ENCODE data around the gene IL31RA. TPM values are rescaled to one million over a fixed set of nuclear protein-coding genes. Genes with fewer than 3 reads are reported as not detected.
"Not testable (repeated sequence)": the region's sequence is repeated elsewhere in the genome, so short reads cannot be mapped to it uniquely, and the experiment has no call there.

The IL31RA gene
- total RNA-seq, 1 donor = 0.43 TPM

DNA sequence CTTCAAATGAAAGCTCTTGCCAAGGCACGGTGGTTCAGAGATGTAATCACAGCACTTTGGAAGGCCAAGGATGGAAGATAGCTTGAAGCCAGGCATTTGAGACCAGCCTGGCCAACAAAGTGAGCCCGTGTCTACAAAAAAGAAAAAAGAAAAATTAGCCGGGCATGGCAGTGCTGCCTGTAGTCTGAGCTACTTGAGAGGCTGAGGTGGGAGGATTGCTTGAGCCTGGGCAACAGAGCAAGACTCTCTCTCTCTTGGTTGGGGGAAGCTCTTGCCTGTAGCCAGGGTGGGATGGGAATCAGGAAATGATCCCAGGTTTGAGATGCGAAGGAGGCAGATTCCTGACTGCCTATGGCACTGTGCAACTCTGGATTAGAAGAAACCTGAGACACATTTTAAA is 81.5 kb downstream of the IL31RA start:
- H3K4me3 ChIP-seq (ENCODE audit: low read depth, low read length) = no peak overlapping the region
- DNase-seq (ENCODE audit: low read depth) = no peak

DNA sequence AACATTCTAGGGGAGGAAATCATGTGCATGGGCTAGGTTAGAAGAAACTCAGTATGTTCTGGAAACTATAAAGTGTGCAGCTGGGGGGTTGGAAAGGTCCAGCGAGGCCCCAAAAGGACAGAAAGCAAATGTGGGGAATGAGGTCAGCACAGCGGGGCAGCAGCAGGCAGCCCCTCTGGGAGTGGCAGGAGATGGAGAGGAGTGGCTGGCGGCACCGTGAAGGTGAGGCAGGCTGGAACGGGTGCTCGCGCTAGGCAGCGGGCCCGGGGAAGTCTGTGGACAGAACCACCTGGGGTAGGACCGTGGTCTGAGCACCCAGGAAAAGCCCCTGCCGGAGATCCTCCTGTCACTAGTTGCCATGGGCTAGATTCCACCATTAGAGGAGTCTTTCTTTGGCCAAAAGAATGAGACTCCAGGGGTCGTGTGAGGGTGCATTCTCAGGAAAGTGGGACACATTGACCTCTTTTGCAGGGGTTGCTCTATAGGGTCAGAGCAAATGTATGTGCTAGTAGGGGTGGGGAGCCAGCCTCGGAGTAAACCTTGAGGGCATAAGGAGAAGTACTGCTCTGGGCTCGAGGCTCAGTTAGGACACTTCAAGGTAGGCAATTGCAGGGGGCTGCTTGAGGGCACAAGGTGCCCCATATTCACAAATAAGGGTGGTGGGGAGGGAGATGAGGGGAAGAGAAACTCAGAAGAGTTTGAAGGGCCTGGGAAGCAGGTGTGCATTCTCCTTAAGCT is 82.4 kb downstream of the IL31RA start:
- no peak overlapping the region for H3K4me3 ChIP-seq (ENCODE audit: low read depth, low read length)
- DNase-seq (ENCODE audit: low read depth) = peak; percentile 27
- TF ChIP-seq, protein P1, sequence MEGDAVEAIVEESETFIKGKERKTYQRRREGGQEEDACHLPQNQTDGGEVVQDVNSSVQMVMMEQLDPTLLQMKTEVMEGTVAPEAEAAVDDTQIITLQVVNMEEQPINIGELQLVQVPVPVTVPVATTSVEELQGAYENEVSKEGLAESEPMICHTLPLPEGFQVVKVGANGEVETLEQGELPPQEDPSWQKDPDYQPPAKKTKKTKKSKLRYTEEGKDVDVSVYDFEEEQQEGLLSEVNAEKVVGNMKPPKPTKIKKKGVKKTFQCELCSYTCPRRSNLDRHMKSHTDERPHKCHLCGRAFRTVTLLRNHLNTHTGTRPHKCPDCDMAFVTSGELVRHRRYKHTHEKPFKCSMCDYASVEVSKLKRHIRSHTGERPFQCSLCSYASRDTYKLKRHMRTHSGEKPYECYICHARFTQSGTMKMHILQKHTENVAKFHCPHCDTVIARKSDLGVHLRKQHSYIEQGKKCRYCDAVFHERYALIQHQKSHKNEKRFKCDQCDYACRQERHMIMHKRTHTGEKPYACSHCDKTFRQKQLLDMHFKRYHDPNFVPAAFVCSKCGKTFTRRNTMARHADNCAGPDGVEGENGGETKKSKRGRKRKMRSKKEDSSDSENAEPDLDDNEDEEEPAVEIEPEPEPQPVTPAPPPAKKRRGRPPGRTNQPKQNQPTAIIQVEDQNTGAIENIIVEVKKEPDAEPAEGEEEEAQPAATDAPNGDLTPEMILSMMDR (IDR thresholded peaks at IDR 0.05; ENCODE audit: insufficient read depth, low read depth, low read length) = no peak

More for the DNA sequence above, 81.5 kb downstream of the IL31RA start:
- TF ChIP-seq, protein P1 (IDR thresholded peaks at IDR 0.05; ENCODE audit: insufficient read depth, low read depth, low read length) = no peak

DNA sequence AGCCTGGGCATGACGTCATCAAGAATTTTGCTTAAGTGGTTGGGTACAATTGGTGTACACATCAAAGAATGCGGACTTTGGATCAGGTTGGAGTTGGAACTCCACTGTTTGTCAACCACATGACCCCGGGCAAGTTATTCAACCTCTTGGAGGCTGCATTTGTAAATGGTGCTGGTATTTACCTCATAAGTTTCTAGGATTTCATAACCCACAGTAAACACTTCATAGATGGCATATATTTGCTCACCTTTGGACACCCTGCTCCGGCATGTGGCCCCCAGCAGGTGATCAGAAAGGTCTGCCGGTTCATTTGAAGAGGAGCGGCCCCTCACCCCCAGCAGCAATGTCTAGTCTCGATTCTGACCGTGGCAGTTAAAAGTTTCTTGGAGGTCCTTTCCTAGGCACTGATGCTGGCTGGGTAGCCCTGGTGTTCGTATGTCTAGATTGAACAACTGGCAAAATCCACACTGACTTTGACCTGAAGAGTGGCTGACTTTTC is 83.0 kb downstream of the IL31RA start:
- DNase-seq (ENCODE audit: low read depth) = peak; percentile 41
- TF ChIP-seq, protein P1 (IDR thresholded peaks at IDR 0.05; ENCODE audit: insufficient read depth, low read depth, low read length) = no peak
- H3K4me3 ChIP-seq (ENCODE audit: low read depth, low read length) = no peak overlapping the region

DNA sequence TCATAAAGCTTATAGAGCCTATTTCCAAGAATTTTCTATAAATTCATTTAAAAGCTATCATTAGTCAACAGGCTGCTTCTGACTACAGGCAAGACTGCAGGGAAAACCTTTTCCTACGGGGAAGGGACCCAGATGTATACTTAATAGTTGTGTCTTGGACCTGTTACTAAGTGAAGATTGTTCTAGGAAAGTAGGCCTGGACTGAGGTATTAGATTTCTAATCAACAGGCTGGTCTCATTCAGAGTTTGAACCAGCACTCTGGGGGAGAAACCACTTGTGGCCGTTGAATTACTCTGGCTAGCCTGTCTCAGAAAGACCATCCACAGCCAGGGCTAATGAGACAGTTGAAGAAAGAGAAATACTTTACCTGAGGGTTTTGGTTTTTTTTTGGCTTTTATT is 83.6 kb downstream of the IL31RA start:
- TF ChIP-seq, protein P1 (IDR thresholded peaks at IDR 0.05; ENCODE audit: insufficient read depth, low read depth, low read length) = no peak
- no peak for DNase-seq (ENCODE audit: low read depth)
- no peak overlapping the region for H3K4me3 ChIP-seq (ENCODE audit: low read depth, low read length)

DNA sequence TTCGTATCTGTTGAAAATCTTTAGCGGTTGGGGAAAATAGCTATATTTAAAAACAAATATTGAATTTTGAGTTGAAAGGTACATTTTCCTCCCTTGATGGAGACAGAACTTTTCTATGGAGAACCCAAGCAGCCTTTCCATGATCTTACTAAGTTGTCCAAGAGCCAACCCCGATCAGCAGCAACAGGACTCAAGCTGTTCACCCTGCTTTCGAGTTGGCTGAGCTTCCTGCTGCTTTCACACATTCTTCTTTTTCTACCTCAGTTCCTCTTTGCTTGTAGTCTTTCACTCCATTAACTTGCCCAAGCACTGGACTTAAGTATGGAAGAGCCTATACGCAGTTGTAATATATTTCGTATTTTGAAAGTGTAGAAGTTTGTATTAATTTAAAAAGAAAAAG is 84.2 kb downstream of the IL31RA start:
- DNase-seq (ENCODE audit: low read depth) = no peak
- TF ChIP-seq, protein P1 (IDR thresholded peaks at IDR 0.05; ENCODE audit: insufficient read depth, low read depth, low read length) = no peak

DNA sequence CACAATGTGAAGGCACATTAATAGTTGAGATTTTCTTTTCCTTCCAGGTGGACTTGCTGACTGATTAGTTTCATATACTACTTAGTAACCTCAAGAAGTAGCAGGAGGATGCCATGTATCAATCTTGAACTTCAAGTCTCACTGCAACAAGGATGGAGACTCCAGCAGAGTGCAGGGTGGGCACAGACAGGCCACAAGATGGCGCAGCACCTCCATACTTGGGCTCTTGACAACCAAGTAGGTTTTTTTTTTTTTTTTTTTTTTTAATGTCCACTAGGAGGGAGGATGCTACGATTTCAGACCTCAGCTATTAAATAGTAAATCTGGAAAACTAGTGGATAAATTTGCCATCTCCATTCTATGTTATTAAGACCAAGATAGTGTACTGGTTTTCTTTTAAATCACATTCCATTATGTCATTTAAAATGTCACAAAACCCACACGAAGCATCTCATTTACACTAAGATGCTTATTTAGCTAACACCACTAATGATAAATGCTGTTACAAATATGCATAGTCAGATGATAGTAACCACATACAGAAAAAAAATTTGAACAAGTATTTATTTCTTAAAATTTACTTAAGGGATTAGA is 85.0 kb downstream of the IL31RA start:
- TF ChIP-seq, protein P1 (IDR thresholded peaks at IDR 0.05; ENCODE audit: insufficient read depth, low read depth, low read length) = peak; percentile 92
- H3K4me3 ChIP-seq (ENCODE audit: low read depth, low read length) = no peak overlapping the region
- peak; percentile 89 for DNase-seq (ENCODE audit: low read depth)

More for the DNA sequence above, 84.2 kb downstream of the IL31RA start:
- H3K4me3 ChIP-seq (ENCODE audit: low read depth, low read length) = no peak overlapping the region

DNA sequence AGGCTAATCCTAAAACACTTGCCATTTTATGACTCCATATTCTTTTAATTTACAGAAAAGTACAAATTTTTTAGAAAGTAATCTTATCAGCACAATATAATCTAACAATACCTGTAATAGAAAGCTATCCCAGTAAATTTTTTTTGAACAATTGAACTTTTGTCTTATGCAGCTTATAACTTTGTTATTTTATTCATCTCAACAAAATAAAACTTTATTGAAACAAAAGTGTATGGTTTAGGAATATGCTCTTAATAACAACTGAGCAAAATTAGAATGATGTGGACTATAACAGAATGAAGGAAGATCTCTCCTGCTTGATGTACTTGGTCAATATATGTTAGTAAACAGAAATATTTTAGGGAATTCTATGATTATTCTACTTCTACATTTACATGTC is 86.4 kb downstream of the IL31RA start:
- DNase-seq (ENCODE audit: low read depth); H3K4me3 ChIP-seq (ENCODE audit: low read depth, low read length): not testable (repeated sequence)

DNA sequence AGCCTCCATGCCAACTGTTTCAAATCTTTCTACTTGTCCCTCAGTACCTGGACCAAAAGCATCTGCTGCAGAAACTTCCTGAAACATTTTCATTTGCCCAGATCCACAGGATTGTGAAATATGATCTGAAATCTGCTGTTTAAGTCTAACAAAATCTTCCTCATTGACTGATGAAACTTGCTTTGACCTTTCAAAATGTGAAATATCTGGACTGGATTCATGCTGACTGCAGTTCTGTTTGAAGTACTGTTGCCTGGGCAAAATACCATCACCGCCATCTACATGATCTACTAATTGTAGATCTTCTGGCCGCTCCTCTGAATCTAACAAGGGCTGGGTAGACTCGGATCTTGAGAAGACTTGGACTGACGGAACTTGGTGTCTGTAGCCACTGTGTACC is 90.0 kb downstream of the IL31RA start:
- DNase-seq (ENCODE audit: low read depth) = not testable (repeated sequence)

More for the DNA sequence above, 90.0 kb downstream of the IL31RA start:
- not testable (repeated sequence) for H3K4me3 ChIP-seq (ENCODE audit: low read depth, low read length)
